Measurements from ENCODE around the gene ZNF217. TPM values are rescaled to one million over a fixed set of nuclear protein-coding genes. Genes with fewer than 3 reads are reported as not detected.
"Not testable (repeated sequence)": the region's sequence is repeated elsewhere in the genome, so short reads cannot be mapped to it uniquely, and the experiment has no call there.

ZNF217 gene
- total and polyA plus RNA-seq, 4 donors = 6.0 to 32.6 (median 24.5) TPM

DNA sequence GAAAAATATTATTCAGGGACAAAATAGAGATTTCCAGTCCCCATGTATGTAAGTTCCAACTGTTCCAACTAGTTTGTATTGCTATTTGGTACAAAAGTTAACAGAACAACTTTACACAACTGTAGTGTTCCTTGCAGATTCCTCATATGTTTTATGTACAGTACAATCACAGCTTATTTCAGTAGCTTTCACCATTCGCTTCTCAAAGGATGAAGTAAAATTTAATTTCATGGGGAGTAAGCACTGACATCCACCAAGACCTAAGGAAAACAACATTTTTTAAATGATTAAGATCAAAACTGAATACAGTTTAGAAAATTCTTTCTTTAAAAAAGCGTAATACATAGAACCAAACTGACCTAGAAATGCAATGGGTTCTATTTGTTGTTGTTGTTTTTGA lies 24.6 kb downstream of the ZNF217 start:
- Histone ChIP-seq H3K9ac (ENCODE audit: insufficient read depth in 1 of 2, low read length in 2 of 2) (no peak overlapping the region), H3K36me3 (ENCODE audit: control insufficient read depth in 4 of 4, insufficient read depth in 4 of 4, low read length in 4 of 4) (peaks cover 15 to 54% (median 19%) of the 10 kb centered on the region in 4 donors), H3K27ac (ENCODE audit: low read depth in 1 of 2, low read length in 1 of 2) (no peak overlapping the region), H3K27me3 (ENCODE audit: control insufficient read depth in 3 of 3, insufficient read depth in 3 of 3, low read length in 2 of 3) (no peaks in the 10 kb centered on the region), H3K4me3 (no peak overlapping the region), H3K9me3 (ENCODE audit: control insufficient read depth in 4 of 4, insufficient read depth in 3 of 4, low read length in 3 of 4) (no peaks in the 10 kb centered on the region), H3K4me1 (ENCODE audit: control insufficient read depth in 5 of 5, insufficient read depth in 5 of 5, low read length in 5 of 5) (no peaks in the 10 kb centered on the region)
- DNase-seq (no peak), ATAC-seq (ENCODE audit: insufficient read depth, low FRiP score) (no peak)
- WGBS, 2 donors = 96% methylated on average over 2 of the region's 2 CpGs
- TF ChIP-seq, protein P1, sequence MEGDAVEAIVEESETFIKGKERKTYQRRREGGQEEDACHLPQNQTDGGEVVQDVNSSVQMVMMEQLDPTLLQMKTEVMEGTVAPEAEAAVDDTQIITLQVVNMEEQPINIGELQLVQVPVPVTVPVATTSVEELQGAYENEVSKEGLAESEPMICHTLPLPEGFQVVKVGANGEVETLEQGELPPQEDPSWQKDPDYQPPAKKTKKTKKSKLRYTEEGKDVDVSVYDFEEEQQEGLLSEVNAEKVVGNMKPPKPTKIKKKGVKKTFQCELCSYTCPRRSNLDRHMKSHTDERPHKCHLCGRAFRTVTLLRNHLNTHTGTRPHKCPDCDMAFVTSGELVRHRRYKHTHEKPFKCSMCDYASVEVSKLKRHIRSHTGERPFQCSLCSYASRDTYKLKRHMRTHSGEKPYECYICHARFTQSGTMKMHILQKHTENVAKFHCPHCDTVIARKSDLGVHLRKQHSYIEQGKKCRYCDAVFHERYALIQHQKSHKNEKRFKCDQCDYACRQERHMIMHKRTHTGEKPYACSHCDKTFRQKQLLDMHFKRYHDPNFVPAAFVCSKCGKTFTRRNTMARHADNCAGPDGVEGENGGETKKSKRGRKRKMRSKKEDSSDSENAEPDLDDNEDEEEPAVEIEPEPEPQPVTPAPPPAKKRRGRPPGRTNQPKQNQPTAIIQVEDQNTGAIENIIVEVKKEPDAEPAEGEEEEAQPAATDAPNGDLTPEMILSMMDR (IDR thresholded peaks at IDR 0.05; ENCODE audit: control extremely low read depth, extremely low read depth) = no peak

DNA sequence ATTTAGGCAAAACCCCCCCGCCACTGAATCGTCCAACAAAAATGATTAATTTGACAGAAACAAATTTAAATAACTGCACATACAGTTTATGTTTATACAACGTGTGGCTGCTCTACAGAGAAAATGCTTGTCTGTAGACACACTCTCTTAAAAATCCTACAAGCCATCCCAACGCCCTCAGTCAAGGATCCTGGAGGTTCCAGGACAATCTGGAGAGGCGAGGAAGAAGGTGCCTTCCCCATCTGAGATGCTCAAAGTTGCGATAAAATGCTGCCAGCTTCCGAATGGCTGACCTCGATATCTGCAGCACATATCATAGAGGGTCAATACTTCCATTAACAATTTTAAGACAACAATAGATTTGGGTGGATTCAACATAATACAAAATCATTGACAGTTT lies 25.3 kb downstream of the ZNF217 start:
- H3K4me1 ChIP-seq (ENCODE audit: control insufficient read depth in 5 of 5, insufficient read depth in 5 of 5, low read length in 5 of 5) = no peaks in the 10 kb centered on the region
- WGBS, 2 donors = 91 to 94% methylated on average over 8 of the region's 8 CpGs
- H3K9ac ChIP-seq (ENCODE audit: insufficient read depth in 1 of 2, low read length in 2 of 2) = no peak overlapping the region
- no peak overlapping the region for H3K4me3 ChIP-seq
- H3K9me3 ChIP-seq (ENCODE audit: control insufficient read depth in 4 of 4, insufficient read depth in 3 of 4, low read length in 3 of 4) = no peaks in the 10 kb centered on the region
- TF ChIP-seq, protein P1 (IDR thresholded peaks at IDR 0.05; ENCODE audit: control extremely low read depth, extremely low read depth) = no peak
- DNase-seq = no peak
- no peak overlapping the region for H3K27ac ChIP-seq (ENCODE audit: low read depth in 1 of 2, low read length in 1 of 2)
- H3K36me3 ChIP-seq (ENCODE audit: control insufficient read depth in 4 of 4, insufficient read depth in 4 of 4, low read length in 4 of 4) = peaks cover 15 to 48% (median 19%) of the 10 kb centered on the region in 4 donors
- no peak for ATAC-seq (ENCODE audit: insufficient read depth, low FRiP score)
- no peaks in the 10 kb centered on the region for H3K27me3 ChIP-seq (ENCODE audit: control insufficient read depth in 3 of 3, insufficient read depth in 3 of 3, low read length in 2 of 3)

DNA sequence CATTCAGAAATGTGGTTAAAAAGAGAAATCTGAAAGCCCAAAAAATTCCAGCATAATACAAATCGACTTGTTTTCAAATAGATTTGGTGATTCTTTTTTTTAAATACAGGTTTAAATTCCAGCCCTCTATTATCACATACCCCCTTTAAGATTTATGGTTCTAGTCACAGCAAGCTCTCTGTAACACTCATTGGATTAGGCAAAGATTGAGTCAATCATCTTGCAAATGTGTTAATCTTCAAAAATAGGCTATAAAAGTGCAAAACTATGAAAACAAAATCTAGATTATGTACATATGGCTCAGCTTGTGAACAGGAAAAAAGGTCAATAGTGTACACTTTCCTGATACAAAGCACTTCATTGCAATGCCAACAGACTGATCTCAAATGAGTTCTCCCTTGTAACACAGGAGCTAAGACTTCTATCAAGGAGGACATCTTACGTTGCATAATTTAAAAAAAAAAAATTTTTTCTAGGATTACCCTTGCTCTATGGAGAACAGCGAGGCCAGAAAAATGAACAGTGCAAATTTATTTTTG lies 26.2 kb downstream of the ZNF217 start:
- DNase-seq (no peak), ATAC-seq (ENCODE audit: insufficient read depth, low FRiP score) (no peak)
- Histone ChIP-seq H3K27me3 (ENCODE audit: control insufficient read depth in 3 of 3, insufficient read depth in 3 of 3, low read length in 2 of 3) (no peaks in the 10 kb centered on the region), H3K4me1 (ENCODE audit: control insufficient read depth in 5 of 5, insufficient read depth in 5 of 5, low read length in 5 of 5) (no peaks in the 10 kb centered on the region), H3K9ac (ENCODE audit: insufficient read depth in 1 of 2, low read length in 2 of 2) (no peak overlapping the region), H3K9me3 (ENCODE audit: control insufficient read depth in 4 of 4, insufficient read depth in 3 of 4, low read length in 3 of 4) (no peaks in the 10 kb centered on the region), H3K4me3 (no peak overlapping the region), H3K36me3 (ENCODE audit: control insufficient read depth in 4 of 4, insufficient read depth in 4 of 4, low read length in 4 of 4) (peaks cover 15 to 40% (median 17%) of the 10 kb centered on the region in 4 donors), H3K27ac (ENCODE audit: low read depth in 1 of 2, low read length in 1 of 2) (no peak overlapping the region)
- 93 to 94% methylated on average over 3 of the region's 3 CpGs for WGBS, 2 donors
- TF ChIP-seq, protein P1 (IDR thresholded peaks at IDR 0.05; ENCODE audit: control extremely low read depth, extremely low read depth) = no peak

DNA sequence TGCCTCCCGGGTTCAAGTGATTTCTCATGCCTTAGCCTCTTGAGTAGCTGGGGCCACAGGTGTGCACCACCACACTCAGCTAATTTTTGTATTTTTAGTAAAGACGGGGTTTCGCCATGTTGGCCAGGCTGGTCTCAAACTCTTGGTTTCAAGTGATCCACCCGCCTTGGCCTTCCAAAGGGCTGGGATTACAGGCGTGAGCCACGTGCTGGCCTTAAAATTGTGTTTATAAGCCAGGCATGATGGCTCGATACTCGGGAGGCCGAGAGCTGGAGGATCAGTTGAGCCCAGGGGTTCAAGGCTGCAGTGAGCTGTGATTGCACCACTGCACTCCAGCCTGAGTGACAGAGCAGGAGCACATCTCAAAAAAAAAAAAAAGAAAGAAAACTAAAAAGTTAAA lies 27.0 kb downstream of the ZNF217 start:
- not testable (repeated sequence) for H3K27me3 ChIP-seq (ENCODE audit: control insufficient read depth in 3 of 3, insufficient read depth in 3 of 3, low read length in 2 of 3); H3K9me3 ChIP-seq (ENCODE audit: control insufficient read depth in 4 of 4, insufficient read depth in 3 of 4, low read length in 3 of 4); H3K9ac ChIP-seq (ENCODE audit: insufficient read depth in 1 of 2, low read length in 2 of 2); H3K27ac ChIP-seq (ENCODE audit: low read depth in 1 of 2, low read length in 1 of 2); ATAC-seq (ENCODE audit: insufficient read depth, low FRiP score); H3K4me3 ChIP-seq; DNase-seq; H3K4me1 ChIP-seq (ENCODE audit: control insufficient read depth in 5 of 5, insufficient read depth in 5 of 5, low read length in 5 of 5)
- H3K36me3 ChIP-seq (ENCODE audit: control insufficient read depth in 4 of 4, insufficient read depth in 4 of 4, low read length in 4 of 4) = peaks cover 13 to 33% (median 15%) of the 10 kb centered on the region in 4 donors
- WGBS, 2 donors = 95 to 99% methylated on average over 9 of the region's 9 CpGs
